HepG2 (cell line): ENCODE measurements around the gene SAE1. TPM values are rescaled to one million over a fixed set of nuclear protein-coding genes. Genes with fewer than 3 reads are reported as not detected.

Experiments used
- ARID3A ChIP-seq: IDR thresholded peaks from 2 replicates; pipeline ENCODE4 v1.6.1; 2012; ENCODE audit warnings: low read depth, low read length, improper control_type of control experiment
- GPBP1L1 ChIP-seq: sonication (generic); formaldehyde crosslinking; IDR thresholded peaks from 2 replicates; pipeline ENCODE4 v1.5.0; 2020; ENCODE audit warnings: mild to moderate bottlenecking, missing genetic modification reagents
- HMG20B ChIP-seq: conservative IDR thresholded peaks from 2 replicates; pipeline ENCODE4 v1.6.1; 2016; ENCODE audit warnings: missing genetic modification reagents, missing compliant biosample characterization
- KLF11 ChIP-seq: IDR thresholded peaks from 2 replicates; pipeline ENCODE4 v1.6.1; 2016; ENCODE audit warnings: missing compliant biosample characterization
- LCORL ChIP-seq, 2 experiments: fragments of 450-650 bp in 1 of 2; sonication (generic) in 1 of 2; formaldehyde crosslinking in 1 of 2; IDR thresholded peaks; 2 replicates each; pipeline versions ENCODE4 v1.5.0 to v1.6.1; 2017 to 2020; ENCODE audit warnings: antibody characterized with exemption in 1 of 2, missing genetic modification reagents in 1 of 2
- MED1 ChIP-seq: sonication (generic); formaldehyde crosslinking; IDR thresholded peaks from 2 replicates; pipeline ENCODE4 v1.4.0; 2020; ENCODE audit warnings: missing genetic modification reagents
- MEF2D ChIP-seq: sonication (generic); formaldehyde crosslinking; IDR thresholded peaks from 2 replicates; pipeline ENCODE4 v1.5.1; 2020; ENCODE audit warnings: mild to moderate bottlenecking, missing genetic modification reagents
- NCOA1 ChIP-seq: sonication (generic); formaldehyde crosslinking; IDR thresholded peaks from 2 replicates; pipeline ENCODE4 v1.9.0; 2021; ENCODE audit warnings: missing genetic modification reagents
- NFIB ChIP-seq: sonication (generic); formaldehyde crosslinking; IDR thresholded peaks from 2 replicates; pipeline ENCODE4 v1.9.0; 2021; ENCODE audit warnings: missing genetic modification reagents, mild to moderate bottlenecking, borderline replicate concordance
- POLR2AphosphoS2 ChIP-seq: IDR thresholded peaks from 2 replicates; pipeline ENCODE4 v1.6.1; 2011; ENCODE audit warnings: low read depth, low read length, improper control_type of control experiment
- RARG ChIP-seq: sonication (generic); formaldehyde crosslinking; IDR thresholded peaks from 2 replicates; pipeline ENCODE4 v1.4.0; 2020; ENCODE audit warnings: low read depth, mild to moderate bottlenecking, missing genetic modification reagents
- YEATS2 ChIP-seq: sonication (generic); formaldehyde crosslinking; IDR thresholded peaks from 2 replicates; pipeline ENCODE4 v1.4.0; 2020; ENCODE audit warnings: missing genetic modification reagents, borderline replicate concordance
- ZBTB2 ChIP-seq: sonication (generic); formaldehyde crosslinking; IDR thresholded peaks from 2 replicates; pipeline ENCODE4 v1.8.0; 2022; ENCODE audit warnings: low read depth, missing genetic modification reagents
- ZBTB49 ChIP-seq: sonication (generic); formaldehyde crosslinking; IDR thresholded peaks from 2 replicates; pipeline ENCODE4 v1.4.0; 2020; ENCODE audit warnings: missing genetic modification reagents, borderline replicate concordance
- ZFY ChIP-seq: sonication (generic); formaldehyde crosslinking; IDR thresholded peaks from 2 replicates; pipeline ENCODE4 v1.4.0; 2020; ENCODE audit warnings: missing genetic modification reagents
- ZGPAT ChIP-seq: IDR thresholded peaks from 2 replicates; pipeline ENCODE4 v1.6.1; 2016; ENCODE audit warnings: mild to moderate bottlenecking
- ZNF256 ChIP-seq: sonication (generic); formaldehyde crosslinking; conservative IDR thresholded peaks from 2 replicates; pipeline ENCODE4 v1.4.0; 2020; ENCODE audit warnings: missing genetic modification reagents
- ZNF414 ChIP-seq: sonication (generic); formaldehyde crosslinking; IDR thresholded peaks from 2 replicates; pipeline ENCODE4 v1.5.0; 2020; ENCODE audit warnings: missing genetic modification reagents
- ZNF567 ChIP-seq: sonication (generic); formaldehyde crosslinking; IDR thresholded peaks from 2 replicates; pipeline ENCODE4 v1.8.1; 2023; ENCODE audit warnings: mild to moderate bottlenecking, missing genetic modification reagents, borderline replicate concordance
- ZNF644 ChIP-seq: IDR thresholded peaks from 2 replicates; pipeline ENCODE4 v1.6.1; 2016; ENCODE audit warnings: low read depth
- ZNF772 ChIP-seq: sonication (generic); formaldehyde crosslinking; IDR thresholded peaks from 2 replicates; pipeline ENCODE4 v1.5.0; 2020; ENCODE audit warnings: mild to moderate bottlenecking, missing genetic modification reagents
- polyA plus RNA-seq, 8 experiments: library from polyadenylated mRNA; depleted of rRNA in 3 of 8; stranded (reverse) in 7 of 8; unstranded in 1 of 8; fragments of >200 nt; fragmentation: Illumina TruSeq in 4 of 8; extraction: Trizol in 4 of 8; gene quantifications; 2 replicates each; pipeline versions ENCODE4 v1.2.1 to v1.2.3, GENCODE V29; 2011 to 2016; ENCODE audit warnings: low read depth in 4 of 8, missing spikeins in 1 of 8, mixed read lengths in 1 of 8; ENCODE audit not compliant: insufficient read depth in 1 of 8
- total RNA-seq, 5 experiments: library from RNA; depleted of rRNA; stranded (reverse); fragments of >200 nt; fragmentation: Illumina TruSeq; extraction: Trizol; gene quantifications; 2 replicates each; pipeline ENCODE4 v1.2.3, GENCODE V29; 2016; ENCODE audit warnings: low read depth in 1 of 5

The SAE1 gene
- total and polyA plus RNA-seq, 2 of the 13 experiments (the other 11 are each of a cell fraction or from before 2014, with no cell fraction given), result 87.6 to 197 TPM

GRCh38 chr19:47124937-47125668 is 5.5 kb upstream of the SAE1 start (continued):
- no peak for TF ChIP-seq ZBTB49 (CRISPR knock-in tag)
- TF ChIP-seq GPBP1L1 (CRISPR knock-in tag), result no peak
- no peak for TF ChIP-seq POLR2AphosphoS2
- TF ChIP-seq LCORL (IDR thresholded peaks at IDR 0.05), result no peak
- peak; percentile 47; the same call in 1 of the 2 replicates for TF ChIP-seq LCORL (CRISPR knock-in tag; IDR thresholded peaks at IDR 0.05)
- no peak for TF ChIP-seq ZNF644
- no peak for TF ChIP-seq ZNF414 (CRISPR knock-in tag)
- TF ChIP-seq YEATS2 (CRISPR knock-in tag), result no peak
- 0 out of 2 replicates have a peak, but pooled peaks have one; percentile 13 for TF ChIP-seq MED1 (CRISPR knock-in tag)
- no peak for TF ChIP-seq ZBTB2 (CRISPR knock-in tag)
- no peak for TF ChIP-seq RARG (CRISPR knock-in tag)
- TF ChIP-seq HMG20B (CRISPR knock-in tag), result no peak
- no peak for TF ChIP-seq ZNF256 (CRISPR knock-in tag)
- TF ChIP-seq MEF2D (CRISPR knock-in tag), result 0 out of 2 replicates have a peak, but pooled peaks have one; percentile 32
- TF ChIP-seq ZNF567 (CRISPR knock-in tag), result no peak
- TF ChIP-seq NCOA1 (CRISPR knock-in tag), result no peak
- peak; percentile 49; the same call in 1 of the 2 replicates for TF ChIP-seq ZGPAT (CRISPR knock-in tag)
- TF ChIP-seq KLF11 (CRISPR knock-in tag), result no peak
- no peak for TF ChIP-seq NFIB (CRISPR knock-in tag)
- TF ChIP-seq ZNF772 (CRISPR knock-in tag), result no peak
- 0 out of 2 replicates have a peak, but pooled peaks have one; percentile 16 for TF ChIP-seq ARID3A
- no peak for TF ChIP-seq ZFY (CRISPR knock-in tag)
